ENCODE measurements around the gene BLTP3A.

DNA sequence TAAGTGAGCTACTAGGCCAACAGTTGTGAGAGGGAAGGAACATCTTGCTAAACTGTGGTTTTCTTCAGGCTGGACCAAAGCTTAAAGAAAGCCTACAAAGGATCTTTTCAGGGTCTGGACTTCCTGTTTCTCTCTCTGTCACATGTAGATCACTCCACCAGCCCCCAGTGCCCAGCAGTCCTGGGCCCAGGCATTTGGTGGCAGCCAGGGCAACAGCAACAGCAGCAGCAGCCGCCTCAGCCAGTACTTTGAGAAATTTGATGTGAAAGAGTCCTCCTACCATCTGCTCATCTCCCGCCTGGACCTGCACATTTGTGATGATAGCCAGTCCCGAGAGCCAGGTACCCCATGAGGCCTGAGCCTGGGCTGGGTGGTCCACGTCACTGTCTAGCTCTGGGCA is 44.1 kb downstream of the BLTP3A start:
- no peak for TF ChIP-seq POLR2A (IDR thresholded peaks at IDR 0.05)
- TF ChIP-seq, protein P1, sequence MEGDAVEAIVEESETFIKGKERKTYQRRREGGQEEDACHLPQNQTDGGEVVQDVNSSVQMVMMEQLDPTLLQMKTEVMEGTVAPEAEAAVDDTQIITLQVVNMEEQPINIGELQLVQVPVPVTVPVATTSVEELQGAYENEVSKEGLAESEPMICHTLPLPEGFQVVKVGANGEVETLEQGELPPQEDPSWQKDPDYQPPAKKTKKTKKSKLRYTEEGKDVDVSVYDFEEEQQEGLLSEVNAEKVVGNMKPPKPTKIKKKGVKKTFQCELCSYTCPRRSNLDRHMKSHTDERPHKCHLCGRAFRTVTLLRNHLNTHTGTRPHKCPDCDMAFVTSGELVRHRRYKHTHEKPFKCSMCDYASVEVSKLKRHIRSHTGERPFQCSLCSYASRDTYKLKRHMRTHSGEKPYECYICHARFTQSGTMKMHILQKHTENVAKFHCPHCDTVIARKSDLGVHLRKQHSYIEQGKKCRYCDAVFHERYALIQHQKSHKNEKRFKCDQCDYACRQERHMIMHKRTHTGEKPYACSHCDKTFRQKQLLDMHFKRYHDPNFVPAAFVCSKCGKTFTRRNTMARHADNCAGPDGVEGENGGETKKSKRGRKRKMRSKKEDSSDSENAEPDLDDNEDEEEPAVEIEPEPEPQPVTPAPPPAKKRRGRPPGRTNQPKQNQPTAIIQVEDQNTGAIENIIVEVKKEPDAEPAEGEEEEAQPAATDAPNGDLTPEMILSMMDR (IDR thresholded peaks at IDR 0.05), result no peak

Data from body of pancreas (tissue), 4 donors.